Measurements from ENCODE around the gene IL1RL2.

DNA sequence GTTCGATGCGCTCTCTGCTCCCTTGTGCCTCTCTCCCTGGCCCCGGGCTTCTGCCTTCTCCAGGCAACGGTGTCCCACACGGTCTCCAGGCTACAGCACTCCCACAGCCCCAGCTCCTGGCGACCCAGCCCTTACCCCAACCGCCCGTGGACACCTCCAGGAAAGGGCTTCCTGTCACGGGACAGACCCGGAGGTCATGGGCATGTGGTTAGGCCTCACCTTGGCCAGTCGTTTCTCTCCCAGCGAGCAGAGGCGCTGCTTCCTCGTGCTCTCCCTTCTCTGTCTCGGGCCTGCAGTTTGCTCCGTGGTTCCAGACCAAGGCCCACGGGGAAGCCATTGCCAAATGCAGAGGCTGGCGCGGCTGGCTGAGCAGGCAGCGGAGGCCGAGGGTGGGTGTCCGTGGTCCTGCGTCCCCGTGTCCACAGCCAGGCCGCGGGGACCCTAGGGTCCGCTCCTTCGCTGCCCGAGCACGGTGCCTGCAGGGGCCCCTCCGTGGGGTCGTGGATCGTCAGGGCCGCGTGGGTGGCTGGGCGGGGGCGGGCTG, 63.5 kb downstream of the IL1RL2 start:
- TF ChIP-seq, protein P1, sequence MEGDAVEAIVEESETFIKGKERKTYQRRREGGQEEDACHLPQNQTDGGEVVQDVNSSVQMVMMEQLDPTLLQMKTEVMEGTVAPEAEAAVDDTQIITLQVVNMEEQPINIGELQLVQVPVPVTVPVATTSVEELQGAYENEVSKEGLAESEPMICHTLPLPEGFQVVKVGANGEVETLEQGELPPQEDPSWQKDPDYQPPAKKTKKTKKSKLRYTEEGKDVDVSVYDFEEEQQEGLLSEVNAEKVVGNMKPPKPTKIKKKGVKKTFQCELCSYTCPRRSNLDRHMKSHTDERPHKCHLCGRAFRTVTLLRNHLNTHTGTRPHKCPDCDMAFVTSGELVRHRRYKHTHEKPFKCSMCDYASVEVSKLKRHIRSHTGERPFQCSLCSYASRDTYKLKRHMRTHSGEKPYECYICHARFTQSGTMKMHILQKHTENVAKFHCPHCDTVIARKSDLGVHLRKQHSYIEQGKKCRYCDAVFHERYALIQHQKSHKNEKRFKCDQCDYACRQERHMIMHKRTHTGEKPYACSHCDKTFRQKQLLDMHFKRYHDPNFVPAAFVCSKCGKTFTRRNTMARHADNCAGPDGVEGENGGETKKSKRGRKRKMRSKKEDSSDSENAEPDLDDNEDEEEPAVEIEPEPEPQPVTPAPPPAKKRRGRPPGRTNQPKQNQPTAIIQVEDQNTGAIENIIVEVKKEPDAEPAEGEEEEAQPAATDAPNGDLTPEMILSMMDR (conservative IDR thresholded peaks at IDR 0.05; ENCODE audit: low read depth, low read length) = no peak
- TF ChIP-seq EZH2phosphoT487 (IDR thresholded peaks at IDR 0.05; ENCODE audit: borderline replicate concordance, low read length) (no peak), EZH2 (IDR thresholded peaks at IDR 0.05; ENCODE audit: low read length, unreplicated experiment) (no peak)

All from PC-3 (cell line).